HG03139 (cell line): ENCODE data around the gene PRR9.
A peak's percentile ranks its signal among the peaks of the same experiment; 100 is the strongest.
"Not testable (repeated sequence)": the region's sequence is repeated elsewhere in the genome, so short reads cannot be mapped to it uniquely, and the experiment has no call there.

Source experiments
- ATAC-seq: cut with Tn5 transposase; IDR thresholded peaks from one replicate; pipeline ENCODE4 v1.9.1; 2021; ENCODE audit not compliant: unreplicated experiment

PRR9 gene

GRCh38 chr1:153217212-153217611, at the start of gene PRR9:
Gene PRR9, plus strand, starts transcription at chr1:153217584. Its CDS starts 561 bp downstream, at chr1:153218145.
- ATAC-seq = no peak

- ATAC-seq = no peak
Observed at GRCh38 chr1:153168686-153169085, 48.7 kb upstream of the PRR9 start.

GRCh38 chr1:153174624-153175023, 42.8 kb upstream of the PRR9 start:
- ATAC-seq = no peak

- no peak for ATAC-seq
Observed at GRCh38 chr1:153178922-153179321, 38.5 kb upstream of the PRR9 start.

GRCh38 chr1:153180556-153180955, 36.8 kb upstream of the PRR9 start:
- no peak for ATAC-seq

- not testable (repeated sequence) for ATAC-seq
Observed at GRCh38 chr1:153188301-153188700, 29.1 kb upstream of the PRR9 start.

- no peak for ATAC-seq
Observed at GRCh38 chr1:153190373-153190772, 27.0 kb upstream of the PRR9 start.

- no peak for ATAC-seq
Observed at GRCh38 chr1:153192697-153193096, 24.7 kb upstream of the PRR9 start.

GRCh38 chr1:153194331-153195050, 22.9 kb upstream of the PRR9 start:
- ATAC-seq = no peak

GRCh38 chr1:153195216-153195615, 22.2 kb upstream of the PRR9 start:
- no peak for ATAC-seq

- no peak for ATAC-seq
Observed at GRCh38 chr1:153202006-153202405, 15.4 kb upstream of the PRR9 start.

GRCh38 chr1:153203130-153203529, 14.3 kb upstream of the PRR9 start, which contains the start of gene LELP1:
Gene LELP1, plus strand, starts transcription at chr1:153203430. Its CDS starts 1,278 bp downstream, at chr1:153204708.
- no peak for ATAC-seq

- no peak for ATAC-seq
Observed at GRCh38 chr1:153206631-153207030, 10.8 kb upstream of the PRR9 start.

- no peak for ATAC-seq
Observed at GRCh38 chr1:153210206-153210605, 7.2 kb upstream of the PRR9 start.

- ATAC-seq = no peak
Observed at GRCh38 chr1:153212201-153212600, 5.2 kb upstream of the PRR9 start.

- no peak for ATAC-seq
Observed at GRCh38 chr1:153213519-153213918, 3.9 kb upstream of the PRR9 start.

- no peak for ATAC-seq
Observed at GRCh38 chr1:153217744-153218416, 496 bp downstream of the PRR9 start.

GRCh38 chr1:153220606-153221303, 3.4 kb downstream of the PRR9 start:
- no peak for ATAC-seq

GRCh38 chr1:153223040-153223891, 5.9 kb downstream of the PRR9 start:
- peak; percentile 62 for ATAC-seq

- ATAC-seq = no peak
Observed at GRCh38 chr1:153227810-153228209, 10.4 kb downstream of the PRR9 start.

- no peak for ATAC-seq
Observed at GRCh38 chr1:153228491-153228890, 11.1 kb downstream of the PRR9 start.
